IPS-18c (cell line): Measurements from ENCODE around the gene RMP24.
"Not testable (repeated sequence)": the region's sequence is repeated elsewhere in the genome, so short reads cannot be mapped to it uniquely, and the experiment has no call there.

Experiments used
- H3K4me3 ChIP-seq: 2 replicates; pipeline ENCODE4 v1.7.0; 2013; ENCODE audit warnings: low read depth, mild to moderate bottlenecking, low read length, moderate library complexity; ENCODE audit not compliant: insufficient read depth
- H3K9me3 ChIP-seq: one replicate; pipeline ENCODE4 v1.6.1; 2013; ENCODE audit warnings: mild to moderate bottlenecking, low read length, moderate library complexity; ENCODE audit not compliant: control insufficient read depth, insufficient read depth

The RMP24 gene

DNA sequence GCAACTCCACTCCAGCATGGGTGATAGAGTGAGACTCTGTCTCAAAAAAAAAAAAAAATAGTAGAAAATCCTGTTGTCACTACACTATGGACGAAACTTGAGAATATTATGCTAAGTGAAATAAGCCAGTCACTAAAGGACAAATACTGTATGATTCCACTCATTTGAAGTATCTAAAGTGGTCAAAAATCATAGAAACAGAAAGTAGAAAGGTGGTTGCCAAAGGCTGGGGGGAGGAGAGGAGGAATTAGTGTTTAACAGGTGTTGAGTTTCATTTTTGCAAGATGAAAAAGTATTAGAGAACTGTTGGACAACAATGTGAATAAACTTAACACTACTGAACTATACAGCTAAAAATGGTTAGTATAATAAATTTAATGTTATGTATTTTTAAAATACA lies 18.8 kb upstream of the RMP24 start:
- Histone ChIP-seq H3K9me3 (peaks cover 2% of the 10 kb centered on the region), H3K4me3 (no peak overlapping the region)

DNA sequence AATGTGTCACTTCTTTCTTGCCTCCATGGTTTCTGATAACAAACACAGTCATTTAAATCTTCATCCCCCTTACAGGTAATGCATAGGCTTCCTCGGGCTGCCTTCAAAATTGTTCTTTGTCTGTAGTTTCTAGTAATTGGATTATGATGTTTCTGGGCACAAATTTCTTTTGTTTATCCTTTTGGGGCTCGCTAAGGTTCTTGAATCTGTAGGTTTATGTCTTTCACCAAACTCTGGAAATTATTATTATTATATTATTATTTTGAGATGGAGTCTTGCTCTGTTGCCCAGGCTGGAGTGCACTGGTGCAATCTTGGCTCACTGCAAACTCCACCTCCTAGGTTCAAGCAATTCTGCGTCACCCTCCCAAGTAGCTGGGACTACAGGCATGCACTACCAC lies 16.3 kb upstream of the RMP24 start:
- peaks cover 2% of the 10 kb centered on the region for H3K9me3 ChIP-seq
- H3K4me3 ChIP-seq, result no peak overlapping the region

DNA sequence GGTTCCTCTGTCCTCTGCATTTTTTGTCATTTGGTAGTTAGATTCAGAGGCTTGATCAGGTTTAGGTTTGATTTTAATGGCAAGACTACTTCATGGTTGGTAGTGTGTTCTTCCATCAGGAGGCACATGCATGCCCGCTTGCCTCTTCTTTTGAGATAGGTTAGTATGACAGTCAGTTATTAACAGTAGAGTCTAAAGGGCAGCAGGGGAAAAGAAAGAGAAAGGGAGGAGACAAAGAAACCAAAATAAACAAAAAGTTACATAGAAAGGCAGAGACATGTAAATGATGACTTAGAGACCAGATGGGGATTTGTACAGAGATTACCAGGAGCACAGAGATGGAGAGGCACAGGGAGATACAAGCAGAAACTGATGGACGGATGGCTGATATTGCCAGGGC lies 10.2 kb upstream of the RMP24 start:
- peaks cover 2% of the 10 kb centered on the region for H3K9me3 ChIP-seq
- no peak overlapping the region for H3K4me3 ChIP-seq

DNA sequence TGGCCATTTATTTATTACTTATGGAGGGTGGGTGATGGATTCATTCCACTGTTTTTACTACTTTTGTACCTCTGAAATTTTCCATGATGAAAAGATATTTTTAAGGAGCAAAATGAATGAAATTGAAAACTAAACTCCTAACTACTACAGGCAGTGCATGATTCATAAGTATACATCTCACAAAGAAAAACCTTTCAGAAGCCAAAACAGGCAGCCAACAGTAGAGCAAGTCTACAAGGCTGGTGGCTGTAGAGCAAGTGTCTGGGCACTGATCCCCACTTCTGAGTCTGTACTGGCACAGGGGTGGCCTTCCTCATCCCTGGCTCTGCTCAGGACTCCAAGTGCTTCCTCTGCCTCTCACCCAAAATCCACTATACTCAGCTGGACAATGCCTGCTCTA lies 8.2 kb upstream of the RMP24 start:
- H3K4me3 ChIP-seq, result no peak overlapping the region
- H3K9me3 ChIP-seq, result peaks cover 2% of the 10 kb centered on the region

DNA sequence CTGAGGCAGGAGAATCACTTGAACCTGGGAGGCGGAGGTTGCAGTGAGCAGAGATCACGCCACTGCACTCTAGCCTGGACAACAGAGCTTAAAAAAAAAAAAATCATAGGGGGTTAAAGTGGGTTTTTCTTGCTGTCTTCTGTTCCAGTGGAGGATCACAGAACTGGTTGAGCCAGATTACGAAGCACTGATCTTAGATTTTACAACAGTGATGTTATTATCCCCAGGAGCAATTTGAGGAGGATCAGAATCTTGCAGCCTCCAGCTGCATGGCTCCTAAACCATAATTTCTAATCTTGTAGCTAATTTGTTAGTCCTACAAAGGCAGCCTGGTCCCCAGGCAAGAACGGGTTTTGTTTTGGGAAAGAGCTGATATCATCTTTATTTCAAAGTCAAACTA lies 4.6 kb upstream of the RMP24 start:
- H3K4me3 ChIP-seq, H3K9me3 ChIP-seq: not testable (repeated sequence)

DNA sequence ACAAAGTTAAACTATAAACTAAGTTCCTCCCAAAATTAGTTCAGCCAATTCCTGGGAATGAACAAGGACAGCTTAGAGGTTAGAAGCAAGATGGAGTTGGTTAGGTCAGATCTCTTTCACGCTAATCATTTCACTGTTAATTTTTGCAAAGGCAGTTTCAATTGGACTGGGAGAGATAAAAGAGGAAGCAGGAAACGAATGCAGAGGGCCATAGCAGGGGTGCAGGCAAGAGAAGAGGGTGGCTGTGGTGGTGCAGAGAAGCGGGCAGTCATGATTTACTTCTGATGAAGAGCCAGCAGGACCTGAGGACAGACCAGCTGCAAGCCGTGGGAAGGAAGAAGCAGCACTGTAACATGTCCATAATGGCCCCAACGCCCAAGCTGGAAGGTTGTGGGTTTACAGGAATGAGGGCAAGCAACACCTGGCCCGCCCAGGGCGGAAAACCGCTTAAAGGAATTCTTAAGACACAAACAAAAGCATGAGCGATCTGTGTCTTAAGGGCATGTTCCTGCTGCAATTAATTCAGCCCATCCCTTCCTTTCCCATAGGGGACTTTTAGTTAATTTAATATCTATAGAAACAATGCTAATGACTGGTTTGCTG lies 4.1 kb upstream of the RMP24 start:
- peaks cover 2% of the 10 kb centered on the region for H3K9me3 ChIP-seq

DNA sequence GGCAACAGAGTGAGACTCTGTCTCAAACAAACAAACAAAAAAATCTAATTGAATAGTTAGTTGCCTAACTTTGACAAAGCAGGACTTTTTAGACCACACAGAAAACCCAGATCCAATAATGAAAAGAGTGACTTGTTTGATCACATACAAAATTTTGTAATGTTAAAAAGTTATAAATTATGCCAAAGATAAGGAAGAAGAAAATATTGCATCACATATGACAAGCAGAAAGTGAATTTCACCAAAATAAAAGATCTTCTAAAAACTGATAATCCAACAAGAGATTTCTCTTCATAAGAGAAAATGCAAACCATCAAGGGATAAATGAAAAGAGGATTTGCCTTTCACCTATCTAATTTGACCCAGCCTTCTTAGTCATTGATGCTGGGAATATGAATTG lies 2.8 kb upstream of the RMP24 start:
- H3K4me3 ChIP-seq, result no peak overlapping the region

More for the DNA sequence above, 4.1 kb upstream of the RMP24 start:
- no peak overlapping the region for H3K4me3 ChIP-seq

DNA sequence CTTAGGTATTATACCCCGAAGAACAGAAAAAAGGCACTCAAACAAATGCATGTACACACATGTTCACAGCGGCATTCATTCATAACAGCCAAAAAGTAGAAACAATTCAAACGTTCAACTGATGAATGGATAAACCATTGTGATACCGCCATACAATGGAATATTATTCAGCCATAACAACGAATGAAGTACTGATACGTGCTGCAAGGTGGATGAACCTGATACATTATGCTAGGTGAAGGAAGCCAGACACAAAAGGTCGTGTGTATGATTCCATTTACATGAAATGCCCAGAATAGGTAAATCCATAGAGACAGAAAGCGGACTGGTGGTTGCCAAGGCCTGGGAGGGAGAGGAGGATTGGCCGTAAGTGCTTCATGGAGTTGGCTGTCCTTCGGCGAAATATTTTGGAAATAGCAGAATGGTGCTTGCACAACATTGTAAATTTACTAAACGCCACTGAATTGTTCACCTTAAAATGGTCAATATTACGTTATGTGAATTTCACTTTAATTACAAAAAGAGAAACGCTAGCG lies 750 bp upstream of the RMP24 start:
- no peaks in the 10 kb centered on the region for H3K9me3 ChIP-seq

More for the DNA sequence above, 2.8 kb upstream of the RMP24 start:
- H3K9me3 ChIP-seq, result peaks cover 2% of the 10 kb centered on the region

DNA sequence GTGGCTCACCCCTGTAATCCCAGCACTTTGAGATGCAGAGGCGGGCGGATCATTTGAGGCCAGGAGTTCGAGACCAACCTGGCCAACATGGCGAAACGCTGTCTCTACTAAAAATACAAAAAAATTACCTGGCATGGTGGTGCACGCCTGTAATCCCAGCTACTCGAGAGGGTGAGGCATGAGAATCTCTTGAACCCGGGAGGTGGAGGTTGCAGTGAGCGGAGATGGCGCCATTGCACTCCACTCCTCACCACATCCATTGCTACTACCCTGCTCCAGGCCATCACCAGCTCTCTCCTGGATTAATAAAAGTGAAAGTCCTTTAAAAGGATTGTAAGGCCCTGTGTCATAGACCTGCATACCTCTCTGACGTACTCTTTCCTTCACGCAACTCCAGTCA lies 1.2 kb downstream of the RMP24 start:
- Histone ChIP-seq H3K4me3 (peak overlapping the region; percentile 99; the same call in 1 of the 2 replicates), H3K9me3 (no peaks in the 10 kb centered on the region)

More for the DNA sequence above, 750 bp upstream of the RMP24 start:
- H3K4me3 ChIP-seq, result peak overlapping the region; percentile 99

DNA sequence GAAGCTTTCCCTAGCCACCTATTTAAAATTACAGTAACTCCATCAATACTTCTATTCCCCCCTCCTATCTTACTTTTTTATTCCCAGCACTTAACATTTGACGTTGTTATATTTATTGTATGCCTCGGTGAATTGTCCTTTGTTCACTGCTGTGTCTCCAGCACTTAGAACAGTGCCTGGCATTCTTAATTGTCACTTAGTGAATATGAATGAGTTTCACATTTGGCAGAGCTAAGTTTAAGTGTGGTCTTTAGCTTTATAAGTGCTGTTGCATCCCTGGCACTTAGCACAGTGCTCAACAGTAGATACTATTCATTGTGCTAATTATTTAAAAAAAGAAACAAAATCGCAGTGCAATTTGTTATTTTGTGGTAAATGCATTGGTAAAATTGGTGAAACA lies 1.7 kb downstream of the RMP24 start:
- no peaks in the 10 kb centered on the region for H3K9me3 ChIP-seq
- H3K4me3 ChIP-seq, result 0 out of 2 replicates have a peak overlapping the region, but pooled peaks have one; percentile 16

DNA sequence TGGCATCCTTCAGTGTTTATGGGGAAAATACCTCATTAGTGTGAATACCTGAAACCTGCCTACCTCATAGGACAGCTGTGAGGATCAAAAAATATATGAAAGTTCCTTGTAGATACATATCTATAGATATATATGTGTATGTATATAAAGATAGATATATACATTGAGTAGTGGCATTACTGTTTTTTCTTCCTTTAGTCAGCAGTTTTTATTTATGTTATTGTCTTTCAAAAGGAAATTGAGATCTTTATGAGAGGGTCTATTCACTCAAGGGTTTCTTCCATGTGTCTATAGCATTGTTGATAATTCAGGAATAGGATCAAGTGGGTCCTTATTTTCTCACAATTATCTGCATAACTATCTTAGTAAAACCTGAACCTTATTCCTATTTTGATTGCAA lies 6.6 kb downstream of the RMP24 start:
- H3K4me3 ChIP-seq, result no peak overlapping the region
- no peaks in the 10 kb centered on the region for H3K9me3 ChIP-seq

DNA sequence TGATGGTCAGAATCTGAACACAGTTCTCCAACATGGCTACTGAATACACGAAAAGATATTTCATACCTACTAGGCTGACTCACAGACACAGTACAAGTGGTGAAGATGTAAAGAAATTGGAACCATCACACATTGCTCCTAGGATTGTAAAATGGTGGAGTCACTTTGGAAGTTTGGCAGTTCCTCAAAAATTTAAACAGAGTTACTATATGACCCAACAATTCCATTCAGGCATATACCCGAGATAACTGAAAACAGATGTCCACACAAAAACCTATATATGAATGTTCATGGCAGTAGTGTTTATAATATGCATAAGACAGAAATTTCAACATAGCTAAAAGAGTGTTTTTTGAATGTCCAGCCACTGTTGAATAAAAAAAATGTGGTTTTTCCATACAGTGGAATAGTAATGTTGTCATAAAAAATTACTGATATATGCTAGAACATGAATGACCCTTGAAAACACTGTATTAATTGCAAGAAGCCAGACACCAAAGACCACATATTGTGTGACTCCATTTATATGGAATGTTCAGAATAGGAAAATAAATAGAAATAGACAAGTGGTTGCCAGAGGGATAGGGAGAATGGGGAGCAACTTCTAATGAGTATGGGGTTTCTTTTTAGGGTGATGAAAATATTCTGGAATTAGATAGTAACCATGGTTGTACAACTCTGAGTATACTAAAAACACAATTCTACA lies 10.1 kb downstream of the RMP24 start:
- Histone ChIP-seq H3K9me3 (no peaks in the 10 kb centered on the region), H3K4me3 (no peak overlapping the region)

DNA sequence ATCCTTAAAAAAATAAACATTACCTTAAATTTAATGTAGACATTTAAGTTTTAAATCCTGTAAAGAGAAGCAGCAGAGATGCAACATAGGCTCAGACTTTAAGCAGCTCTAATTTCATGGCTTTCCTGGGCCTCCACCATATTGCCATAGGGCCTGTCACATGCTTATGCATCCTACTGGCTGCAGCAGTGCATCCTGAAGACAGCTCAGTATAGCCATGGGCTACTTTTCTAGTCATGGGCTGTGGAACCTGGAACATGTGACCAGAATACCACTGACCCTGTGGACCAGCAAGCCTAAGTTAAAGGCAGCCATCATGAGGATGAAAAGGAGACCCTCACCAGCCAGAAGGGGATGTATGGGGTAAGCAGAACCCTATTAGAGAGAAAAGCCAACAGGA lies 10.7 kb downstream of the RMP24 start:
- Histone ChIP-seq H3K9me3 (no peaks in the 10 kb centered on the region), H3K4me3 (no peak overlapping the region)

DNA sequence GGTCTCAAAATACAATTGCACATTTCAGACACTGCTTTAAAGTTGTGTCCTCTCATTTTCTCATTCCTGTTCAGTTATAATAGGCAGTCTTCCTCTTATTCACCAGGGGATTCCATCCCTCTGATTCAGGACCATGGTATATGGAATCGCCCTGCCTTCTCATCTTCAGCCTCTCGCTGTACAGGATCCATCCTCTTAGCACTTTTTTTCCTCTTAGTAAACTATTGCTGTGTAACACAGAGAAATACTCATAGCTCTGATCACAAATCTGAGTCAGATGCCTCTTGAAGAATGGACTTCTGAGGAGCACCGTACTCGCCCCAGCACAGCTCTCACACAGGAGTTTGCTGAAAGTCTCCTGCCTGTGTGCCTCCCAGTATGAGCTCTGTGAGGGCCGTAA lies 11.3 kb downstream of the RMP24 start:
- no peaks in the 10 kb centered on the region for H3K9me3 ChIP-seq
- H3K4me3 ChIP-seq, result no peak overlapping the region

DNA sequence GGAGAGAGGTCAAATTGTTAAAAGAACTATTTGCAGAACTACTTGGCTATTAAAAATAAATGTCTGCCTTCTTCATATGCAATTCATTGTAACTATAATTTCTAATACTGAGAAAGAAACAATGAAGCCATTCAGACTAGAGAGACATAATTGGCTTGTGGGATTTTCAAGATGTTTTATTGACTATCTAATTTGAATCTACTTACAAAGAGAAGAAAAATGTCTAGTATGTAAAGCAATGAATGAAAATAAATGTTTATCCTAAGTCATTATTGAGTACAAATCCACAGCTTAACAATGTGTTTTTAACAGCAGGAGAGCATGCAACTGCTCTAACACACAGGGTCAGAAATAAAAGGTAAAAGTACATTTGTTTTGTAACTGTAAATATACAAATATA lies 19.2 kb downstream of the RMP24 start:
- H3K4me3 ChIP-seq, result no peak overlapping the region
- no peaks in the 10 kb centered on the region for H3K9me3 ChIP-seq

DNA sequence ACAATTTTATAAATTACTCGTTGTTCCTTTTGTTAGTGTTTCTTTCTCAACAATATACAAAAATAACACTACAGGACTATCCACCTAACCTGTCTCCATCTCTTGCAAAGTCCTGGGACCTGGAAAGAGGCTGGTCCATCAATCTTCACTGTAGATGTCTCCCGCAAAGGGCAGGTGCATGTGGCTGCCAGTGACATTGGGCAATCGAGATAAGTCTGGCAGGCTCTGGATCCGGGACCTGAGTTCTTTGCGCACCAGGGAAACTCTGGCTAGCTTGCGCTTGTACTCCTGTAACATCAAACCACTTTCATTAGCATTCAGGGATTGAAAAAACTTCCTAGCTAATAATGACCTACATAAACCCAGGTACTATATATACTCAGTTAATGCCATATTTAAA lies 20.5 kb downstream of the RMP24 start:
- Histone ChIP-seq H3K4me3 (no peak overlapping the region), H3K9me3 (no peaks in the 10 kb centered on the region)

DNA sequence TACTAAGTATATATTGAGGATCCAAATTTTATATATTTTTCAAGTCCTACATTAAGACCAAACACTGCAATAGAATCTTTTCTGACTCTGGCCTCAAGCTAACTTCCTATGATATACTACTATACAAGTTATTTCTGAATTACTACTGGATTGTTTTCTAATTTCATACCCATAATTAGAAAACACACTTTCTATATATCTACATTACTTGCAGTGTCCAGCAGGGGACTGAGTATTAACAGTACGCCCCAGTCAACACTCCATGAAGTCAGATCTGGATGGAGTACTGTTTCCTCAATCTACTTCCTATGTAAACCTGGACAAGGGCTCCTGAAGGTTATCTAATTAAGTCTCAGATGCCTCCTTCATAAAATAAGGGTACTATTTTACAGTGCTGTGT lies 26.5 kb downstream of the RMP24 start:
- H3K9me3 ChIP-seq, result no peaks in the 10 kb centered on the region
- no peak overlapping the region for H3K4me3 ChIP-seq

DNA sequence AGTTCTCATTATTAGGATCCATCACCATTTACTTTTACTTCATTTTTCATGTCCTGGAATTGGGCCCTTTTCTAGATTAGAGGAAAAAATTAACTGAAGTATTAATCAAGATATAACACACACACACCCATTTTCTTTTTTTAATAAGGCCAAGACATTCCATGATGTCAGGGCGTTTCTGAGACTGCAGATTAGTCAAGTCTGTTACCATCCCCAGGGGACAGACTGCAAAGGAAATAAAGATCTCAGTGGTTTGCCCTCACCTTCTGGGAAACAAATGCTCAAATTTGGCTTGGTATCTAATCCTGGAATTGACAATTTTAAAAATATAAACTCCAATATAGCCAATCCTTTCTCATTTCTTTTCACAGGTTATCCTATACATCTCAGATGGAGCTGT lies 27.4 kb downstream of the RMP24 start:
- H3K9me3 ChIP-seq, result no peaks in the 10 kb centered on the region
- H3K4me3 ChIP-seq, result no peak overlapping the region
